Right cardiac atrium (tissue), 5 donors: ENCODE measurements around the gene PSMB3. TPM values are rescaled to one million over a fixed set of nuclear protein-coding genes. Genes with fewer than 3 reads are reported as not detected.
A peak's percentile ranks its signal among the peaks of the same experiment; 100 is the strongest.

Experiments used
- ATAC-seq, 2 donors: fragments of 200-7000 bp; cut with Tn5 transposase; one replicate each; pipeline versions ENCODE4 v1.8.0 to v1.9.1; 2020; ENCODE audit warnings: moderate library complexity in 2 of 2, mild to moderate bottlenecking in 1 of 2
- DNase-seq, 3 donors: peaks; one replicate each; pipeline ENCODE4 v3.0.0-alpha.2; 2020
- H3K27ac ChIP-seq: one replicate; pipeline ENCODE4 v1.5.1; 2013; ENCODE audit warnings: mild to moderate bottlenecking, low read length, control low read depth, moderate library complexity
- H3K27me3 ChIP-seq: one replicate; pipeline ENCODE4 v1.6.1; 2013; ENCODE audit not compliant: control insufficient read depth, insufficient read depth
- H3K4me1 ChIP-seq: one replicate; pipeline ENCODE4 v1.6.1; 2013; ENCODE audit warnings: low read length; ENCODE audit not compliant: control insufficient read depth, insufficient read depth
- H3K4me3 ChIP-seq: one replicate; pipeline ENCODE4 v1.5.1; 2013; ENCODE audit warnings: low read length, control low read depth
- H3K9me3 ChIP-seq: one replicate; pipeline ENCODE4 v1.6.1; 2013; ENCODE audit warnings: low read length; ENCODE audit not compliant: control insufficient read depth
- WGBS: extraction: QIAGEN DNeasy Blood & Tissue Kit; methylation state at CpG from one replicate; pipeline ENCODE4 v1.1.7; 2013; 5-methylcytosine and 5-hydroxymethylcytosine counted together
- intact Hi-C, 4 donors: fragments of 100-400 bp; cut with DNase I; formaldehyde crosslinking; loops; one replicate each; pipeline versions ENCODE4 v1.11.0 to v1.14.0; 2022 to 2023
- polyA plus RNA-seq: library from polyadenylated mRNA; stranded (reverse); fragments of 200-250 nt; gene quantifications from one replicate; pipeline ENCODE4 v1.2.3, GENCODE V29; 2013
- total RNA-seq, 4 donors: library from RNA; stranded (reverse); fragmentation: NEBNext Ultra II Directional; extraction: Animal tissue kit (Norgen Biotek cat#: 25700); gene quantifications; one replicate each; pipeline ENCODE4 v1.2.1, GENCODE V29; 2021
- donor health status: healthy with polysubstance abuse.
- donor health status: DM: no; HTN: yes; CAD: no.
- donor health status: DM: no; HTN: no; CAD: no.
- donor health status: DM: no; HTN: yes; CAD: no; lungs with severe emphysema.
- donor health status: DM: yes; HTN: yes; CAD: no.

PSMB3 gene
- total and polyA plus RNA-seq, 5 donors = 134 to 247 (median 147) TPM

GRCh38 chr17:38709104-38709820 lies 43.3 kb upstream of the PSMB3 start:
- no peak for ATAC-seq
- intact Hi-C loops = no loop called here
- H3K27ac ChIP-seq = no peak overlapping the region
- H3K4me3 ChIP-seq = no peak overlapping the region
- WGBS = 85% methylated on average over 18 of the region's 18 CpGs
- DNase-seq = peak in 1 of 3 donors; percentile 26
- no peaks in the 10 kb centered on the region for H3K27me3 ChIP-seq
- H3K4me1 ChIP-seq = peaks cover 4% of the 10 kb centered on the region
- H3K9me3 ChIP-seq = no peaks in the 10 kb centered on the region

- no peak overlapping the region for H3K27ac ChIP-seq
- ATAC-seq (no peak), DNase-seq (no peak)
- peaks cover 4% of the 10 kb centered on the region for H3K4me1 ChIP-seq
- no peaks in the 10 kb centered on the region for H3K9me3 ChIP-seq
- no peaks in the 10 kb centered on the region for H3K27me3 ChIP-seq
- intact Hi-C loops = no loop called here
- no peak overlapping the region for H3K4me3 ChIP-seq
- 69% methylated on average over 13 of the region's 13 CpGs for WGBS
Measured at GRCh38 chr17:38709864-38710603, 42.5 kb upstream of the PSMB3 start.

GRCh38 chr17:38710604-38710962 lies 42.0 kb upstream of the PSMB3 start:
- no peaks in the 10 kb centered on the region for H3K27me3 ChIP-seq
- ATAC-seq (no peak), DNase-seq (no peak)
- H3K9me3 ChIP-seq = no peaks in the 10 kb centered on the region
- 91% methylated on average over 3 of the region's 3 CpGs for whole genome bisulfite sequencing
- no peak overlapping the region for H3K27ac ChIP-seq
- intact Hi-C loops = no loop called here
- no peak overlapping the region for H3K4me3 ChIP-seq
- peaks cover 4% of the 10 kb centered on the region for H3K4me1 ChIP-seq

- H3K4me1 ChIP-seq = peaks cover 4% of the 10 kb centered on the region
- no peak for ATAC-seq
- 74% methylated on average over 5 of the region's 5 CpGs for WGBS
- H3K27me3 ChIP-seq = no peaks in the 10 kb centered on the region
- DNase-seq = no peak
- H3K9me3 ChIP-seq = no peaks in the 10 kb centered on the region
- intact Hi-C loops = no loop called here
- no peak overlapping the region for H3K4me3 ChIP-seq
- H3K27ac ChIP-seq = no peak overlapping the region
Measured at GRCh38 chr17:38710985-38711384, 41.6 kb upstream of the PSMB3 start.

GRCh38 chr17:38711792-38712571 lies 40.6 kb upstream of the PSMB3 start:
- intact Hi-C loops = no loop called here

GRCh38 chr17:38712593-38712992 lies 39.9 kb upstream of the PSMB3 start:
- Histone ChIP-seq H3K27me3 (no peaks in the 10 kb centered on the region), H3K27ac (peak overlapping the region; percentile 21), H3K4me3 (no peak overlapping the region), H3K9me3 (no peaks in the 10 kb centered on the region), H3K4me1 (no peaks in the 10 kb centered on the region)
- 93% methylated on average over 10 of the region's 10 CpGs for WGBS
- ATAC-seq (no peak), DNase-seq (no peak)
- intact Hi-C loops = no loop called here

More at GRCh38 chr17:38711792-38712571, 40.6 kb upstream of the PSMB3 start:
- WGBS = 54% methylated on average over 26 of the region's 26 CpGs
- Histone ChIP-seq H3K9me3 (no peaks in the 10 kb centered on the region), H3K4me1 (peaks cover under 1% of the 10 kb centered on the region), H3K4me3 (no peak overlapping the region), H3K27ac (peak overlapping the region; percentile 29), H3K27me3 (no peaks in the 10 kb centered on the region)
- DNase-seq = peak in 2 of 3 donors; percentile 80 to 85
- peak; percentile 47 to 69 for ATAC-seq

GRCh38 chr17:38713456-38714075 lies 39.0 kb upstream of the PSMB3 start:
- WGBS = 72% methylated on average over 11 of the region's 11 CpGs
- H3K9me3 ChIP-seq = no peaks in the 10 kb centered on the region

GRCh38 chr17:38715216-38715943 lies 37.2 kb upstream of the PSMB3 start:
- DNase-seq = no peak
- Histone ChIP-seq H3K27ac (no peak overlapping the region), H3K9me3 (no peaks in the 10 kb centered on the region), H3K4me1 (no peaks in the 10 kb centered on the region), H3K27me3 (no peaks in the 10 kb centered on the region), H3K4me3 (no peak overlapping the region)
- WGBS = 82% methylated on average over 9 of the region's 9 CpGs
- intact Hi-C loops = no loop called here
- no peak for ATAC-seq

More at GRCh38 chr17:38713456-38714075, 39.0 kb upstream of the PSMB3 start:
- intact Hi-C loops = no loop called here
- ATAC-seq = no peak
- Histone ChIP-seq H3K27me3 (no peaks in the 10 kb centered on the region), H3K4me1 (no peaks in the 10 kb centered on the region), H3K4me3 (no peak overlapping the region), H3K27ac (no peak overlapping the region)
- DNase-seq = no peak

- intact Hi-C loops = no loop called here
- no peaks in the 10 kb centered on the region for H3K4me1 ChIP-seq
- H3K27ac ChIP-seq = no peak overlapping the region
- no peak overlapping the region for H3K4me3 ChIP-seq
- DNase-seq (no peak), ATAC-seq (no peak)
- WGBS = 93% methylated on average over 18 of the region's 18 CpGs
- no peaks in the 10 kb centered on the region for H3K9me3 ChIP-seq
- no peaks in the 10 kb centered on the region for H3K27me3 ChIP-seq
Measured at GRCh38 chr17:38716368-38717005, 36.1 kb upstream of the PSMB3 start.

GRCh38 chr17:38717139-38717745 lies 35.3 kb upstream of the PSMB3 start:
- Histone ChIP-seq H3K27me3 (no peaks in the 10 kb centered on the region), H3K9me3 (no peaks in the 10 kb centered on the region), H3K4me1 (no peaks in the 10 kb centered on the region), H3K4me3 (no peak overlapping the region), H3K27ac (no peak overlapping the region)
- 82% methylated on average over 12 of the region's 12 CpGs for WGBS
- no peak for DNase-seq
- intact Hi-C loops = no loop called here
- no peak for ATAC-seq
